ENCODE measurements around the gene GNL1.
A peak's percentile ranks its signal among the peaks of the same experiment; 100 is the strongest.

GNL1 gene

GRCh38 chr6:30556906-30557682, 805 bp upstream of the GNL1 start, which contains the start of gene PRR3 (continued):
- TF ChIP-seq ZNF623 (tag by site-specific recombination; IDR thresholded peaks at IDR 0.05), result no peak
- peak; percentile 31 for TF ChIP-seq ZNF146 (tag by site-specific recombination; IDR thresholded peaks at IDR 0.05)
- peak; percentile 94; the same call in 1 of the 2 replicates for TF ChIP-seq ZNF501 (tag by site-specific recombination; IDR thresholded peaks at IDR 0.05)
- TF ChIP-seq ZNF530 (tag by site-specific recombination; IDR thresholded peaks at IDR 0.05; ENCODE audit: low read depth), result no peak
- no peak for TF ChIP-seq ZNF830 (tag by site-specific recombination; IDR thresholded peaks at IDR 0.05; ENCODE audit: low read depth)
- TF ChIP-seq ZBTB48 (tag by site-specific recombination; IDR thresholded peaks at IDR 0.05), result peak; percentile 97
- TF ChIP-seq ZNF558 (tag by site-specific recombination; IDR thresholded peaks at IDR 0.05), result no peak
- TF ChIP-seq ZNF521 (tag by site-specific recombination; IDR thresholded peaks at IDR 0.05), result no peak
- no peak for TF ChIP-seq ZNF488 (tag by site-specific recombination; IDR thresholded peaks at IDR 0.05)
- no peak for TF ChIP-seq ZEB2 (tag by site-specific recombination; IDR thresholded peaks at IDR 0.05)
- TF ChIP-seq ZNF707 (tag by site-specific recombination; IDR thresholded peaks at IDR 0.05), result no peak
- peak; percentile 63 for TF ChIP-seq ZNF324 (tag by site-specific recombination; IDR thresholded peaks at IDR 0.05)
- TF ChIP-seq ZNF48 (tag by site-specific recombination; IDR thresholded peaks at IDR 0.05), result no peak
- TF ChIP-seq WT1 (tag by site-specific recombination; IDR thresholded peaks at IDR 0.05), result no peak; the same call in 1 of the 2 replicates
- TF ChIP-seq, protein P1, sequence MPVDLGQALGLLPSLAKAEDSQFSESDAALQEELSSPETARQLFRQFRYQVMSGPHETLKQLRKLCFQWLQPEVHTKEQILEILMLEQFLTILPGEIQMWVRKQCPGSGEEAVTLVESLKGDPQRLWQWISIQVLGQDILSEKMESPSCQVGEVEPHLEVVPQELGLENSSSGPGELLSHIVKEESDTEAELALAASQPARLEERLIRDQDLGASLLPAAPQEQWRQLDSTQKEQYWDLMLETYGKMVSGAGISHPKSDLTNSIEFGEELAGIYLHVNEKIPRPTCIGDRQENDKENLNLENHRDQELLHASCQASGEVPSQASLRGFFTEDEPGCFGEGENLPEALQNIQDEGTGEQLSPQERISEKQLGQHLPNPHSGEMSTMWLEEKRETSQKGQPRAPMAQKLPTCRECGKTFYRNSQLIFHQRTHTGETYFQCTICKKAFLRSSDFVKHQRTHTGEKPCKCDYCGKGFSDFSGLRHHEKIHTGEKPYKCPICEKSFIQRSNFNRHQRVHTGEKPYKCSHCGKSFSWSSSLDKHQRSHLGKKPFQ (tag by site-specific recombination; IDR thresholded peaks at IDR 0.05), result 0 out of 2 replicates have a peak, but pooled peaks have one; percentile 14
- TF ChIP-seq ZNF24 (tag by site-specific recombination; IDR thresholded peaks at IDR 0.05), result peak; percentile 74; the same call in 1 of the 2 replicates
- TF ChIP-seq, protein P2, sequence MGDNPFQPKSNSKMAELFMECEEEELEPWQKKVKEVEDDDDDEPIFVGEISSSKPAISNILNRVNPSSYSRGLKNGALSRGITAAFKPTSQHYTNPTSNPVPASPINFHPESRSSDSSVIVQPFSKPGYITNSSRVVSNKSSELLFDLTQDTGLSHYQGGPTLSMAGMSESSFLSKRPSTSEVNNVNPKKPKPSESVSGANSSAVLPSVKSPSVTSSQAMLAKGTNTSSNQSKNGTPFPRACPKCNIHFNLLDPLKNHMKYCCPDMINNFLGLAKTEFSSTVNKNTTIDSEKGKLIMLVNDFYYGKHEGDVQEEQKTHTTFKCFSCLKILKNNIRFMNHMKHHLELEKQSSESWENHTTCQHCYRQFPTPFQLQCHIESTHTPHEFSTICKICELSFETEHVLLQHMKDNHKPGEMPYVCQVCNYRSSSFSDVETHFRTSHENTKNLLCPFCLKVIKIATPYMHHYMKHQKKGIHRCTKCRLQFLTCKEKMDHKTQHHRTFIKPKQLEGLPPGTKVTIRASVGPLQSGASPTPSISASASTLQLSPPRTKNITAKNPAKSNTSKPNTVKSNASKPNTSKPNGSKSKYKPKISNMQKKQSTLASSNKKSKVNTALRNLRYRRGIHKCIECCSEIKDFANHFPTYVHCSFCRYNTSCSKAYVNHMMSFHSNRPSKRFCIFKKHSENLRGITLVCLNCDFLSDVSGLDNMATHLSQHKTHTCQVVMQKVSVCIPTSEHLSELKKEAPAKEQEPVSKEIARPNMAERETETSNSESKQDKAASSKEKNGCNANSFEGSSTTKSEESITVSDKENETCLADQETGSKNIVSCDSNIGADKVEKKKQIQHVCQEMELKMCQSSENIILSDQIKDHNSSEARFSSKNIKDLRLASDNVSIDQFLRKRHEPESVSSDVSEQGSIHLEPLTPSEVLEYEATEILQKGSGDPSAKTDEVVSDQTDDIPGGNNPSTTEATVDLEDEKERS (tag by site-specific recombination; IDR thresholded peaks at IDR 0.05), result peak; percentile 20; the same call in 1 of the 2 replicates
- TF ChIP-seq ZNF112 (tag by site-specific recombination; IDR thresholded peaks at IDR 0.05), result no peak
- TF ChIP-seq ZNF843 (tag by site-specific recombination; IDR thresholded peaks at IDR 0.05), result no peak
- no peak for TF ChIP-seq ZNF211 (tag by site-specific recombination; IDR thresholded peaks at IDR 0.05; ENCODE audit: low read depth)
- no peak for TF ChIP-seq ZNF555 (tag by site-specific recombination; conservative IDR thresholded peaks at IDR 0.05)
- TF ChIP-seq ZNF610 (tag by site-specific recombination; IDR thresholded peaks at IDR 0.05; ENCODE audit: borderline replicate concordance), result peak; percentile 46; the same call in 1 of the 2 replicates
- TF ChIP-seq, protein P3, sequence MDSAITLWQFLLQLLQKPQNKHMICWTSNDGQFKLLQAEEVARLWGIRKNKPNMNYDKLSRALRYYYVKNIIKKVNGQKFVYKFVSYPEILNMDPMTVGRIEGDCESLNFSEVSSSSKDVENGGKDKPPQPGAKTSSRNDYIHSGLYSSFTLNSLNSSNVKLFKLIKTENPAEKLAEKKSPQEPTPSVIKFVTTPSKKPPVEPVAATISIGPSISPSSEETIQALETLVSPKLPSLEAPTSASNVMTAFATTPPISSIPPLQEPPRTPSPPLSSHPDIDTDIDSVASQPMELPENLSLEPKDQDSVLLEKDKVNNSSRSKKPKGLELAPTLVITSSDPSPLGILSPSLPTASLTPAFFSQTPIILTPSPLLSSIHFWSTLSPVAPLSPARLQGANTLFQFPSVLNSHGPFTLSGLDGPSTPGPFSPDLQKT (IDR thresholded peaks at IDR 0.05; ENCODE audit: borderline replicate concordance, low read depth, low read length), result no peak
- peak; percentile 77 for TF ChIP-seq ZSCAN30 (tag by site-specific recombination; IDR thresholded peaks at IDR 0.05)
- TF ChIP-seq, protein P4, sequence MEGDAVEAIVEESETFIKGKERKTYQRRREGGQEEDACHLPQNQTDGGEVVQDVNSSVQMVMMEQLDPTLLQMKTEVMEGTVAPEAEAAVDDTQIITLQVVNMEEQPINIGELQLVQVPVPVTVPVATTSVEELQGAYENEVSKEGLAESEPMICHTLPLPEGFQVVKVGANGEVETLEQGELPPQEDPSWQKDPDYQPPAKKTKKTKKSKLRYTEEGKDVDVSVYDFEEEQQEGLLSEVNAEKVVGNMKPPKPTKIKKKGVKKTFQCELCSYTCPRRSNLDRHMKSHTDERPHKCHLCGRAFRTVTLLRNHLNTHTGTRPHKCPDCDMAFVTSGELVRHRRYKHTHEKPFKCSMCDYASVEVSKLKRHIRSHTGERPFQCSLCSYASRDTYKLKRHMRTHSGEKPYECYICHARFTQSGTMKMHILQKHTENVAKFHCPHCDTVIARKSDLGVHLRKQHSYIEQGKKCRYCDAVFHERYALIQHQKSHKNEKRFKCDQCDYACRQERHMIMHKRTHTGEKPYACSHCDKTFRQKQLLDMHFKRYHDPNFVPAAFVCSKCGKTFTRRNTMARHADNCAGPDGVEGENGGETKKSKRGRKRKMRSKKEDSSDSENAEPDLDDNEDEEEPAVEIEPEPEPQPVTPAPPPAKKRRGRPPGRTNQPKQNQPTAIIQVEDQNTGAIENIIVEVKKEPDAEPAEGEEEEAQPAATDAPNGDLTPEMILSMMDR (tag by site-specific recombination; IDR thresholded peaks at IDR 0.05), result no peak
- TF ChIP-seq ZNF529 (tag by site-specific recombination; IDR thresholded peaks at IDR 0.05; ENCODE audit: insufficient replicate concordance), result no peak
- TF ChIP-seq ZBTB21 (tag by site-specific recombination; IDR thresholded peaks at IDR 0.05), result peak; percentile 52
- TF ChIP-seq, protein P5, sequence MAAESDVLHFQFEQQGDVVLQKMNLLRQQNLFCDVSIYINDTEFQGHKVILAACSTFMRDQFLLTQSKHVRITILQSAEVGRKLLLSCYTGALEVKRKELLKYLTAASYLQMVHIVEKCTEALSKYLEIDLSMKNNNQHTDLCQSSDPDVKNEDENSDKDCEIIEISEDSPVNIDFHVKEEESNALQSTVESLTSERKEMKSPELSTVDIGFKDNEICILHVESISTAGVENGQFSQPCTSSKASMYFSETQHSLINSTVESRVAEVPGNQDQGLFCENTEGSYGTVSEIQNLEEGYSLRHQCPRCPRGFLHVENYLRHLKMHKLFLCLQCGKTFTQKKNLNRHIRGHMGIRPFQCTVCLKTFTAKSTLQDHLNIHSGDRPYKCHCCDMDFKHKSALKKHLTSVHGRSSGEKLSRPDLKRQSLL (tag by site-specific recombination; IDR thresholded peaks at IDR 0.05), result peak; percentile 24; the same call in 1 of the 2 replicates
- no peak for TF ChIP-seq ZNF426 (tag by site-specific recombination; IDR thresholded peaks at IDR 0.05)
- TF ChIP-seq YY2 (tag by site-specific recombination; IDR thresholded peaks at IDR 0.05), result peak; percentile 95

Measured in HEK293 (cell line).